ENCODE measurements around the gene NSUN7.
A peak's percentile ranks its signal among the peaks of the same experiment; 100 is the strongest.
"Not testable (repeated sequence)": the region's sequence is repeated elsewhere in the genome, so short reads cannot be mapped to it uniquely, and the experiment has no call there.

The NSUN7 gene

GRCh38 chr4:40749717-40750460 is at the start of gene NSUN7:
Gene NSUN7 (plus strand): TSS chr4:40749955. CDS start chr4:40750694, 739 bp downstream.
- peak within 1 kb of the TSS in 9 of 11 experiments; percentile 7 to 53 (median 28); a peak in 10 of 22 replicates for H3K27ac ChIP-seq
- peaks cover 15 to 49% (median 28%) of the 10 kb centered on the region in 11 experiments; a peak in 21 of 22 replicates for H3K9me3 ChIP-seq (replicated peaks in 1 of 11)
- H3K4me2 ChIP-seq, result peak within 1 kb of the TSS; percentile 80 to 99 (median 86)
- H3K36me3 ChIP-seq, result no peaks in the 10 kb centered on the region
- peaks cover 29 to 37% (median 33%) of the 10 kb centered on the region in 11 experiments for H3K27me3 ChIP-seq
- no peak for TF ChIP-seq Cebpa-rat (IDR thresholded peaks at IDR 0.05)
- peaks cover 5 to 14% (median 8%) of the 10 kb centered on the region in 10 experiments; a peak in 17 of 20 replicates for H3K4me1 ChIP-seq
- H3K4me3 ChIP-seq, result peak within 1 kb of the TSS; percentile 53 to 70 (median 59)
- no peaks in the 10 kb centered on the region for H4K20me1 ChIP-seq
- H3K9ac ChIP-seq, result peak within 1 kb of the TSS; percentile 37 to 78 (median 67); a peak in 21 of 22 replicates

GRCh38 chr4:40702137-40702799 is 47.5 kb upstream of the NSUN7 start:
- Histone ChIP-seq H3K4me2 (no peak overlapping the region), H3K36me3 (no peaks in the 10 kb centered on the region), H3K4me3 (no peak overlapping the region), H3K9me3 (replicated peaks in 1 of 11) (no peaks in the 10 kb centered on the region), H3K27me3 (no peaks in the 10 kb centered on the region), H4K20me1 (no peaks in the 10 kb centered on the region), H3K9ac (no peak overlapping the region), H3K4me1 (peaks cover 0 to 26% (median 11%) of the 10 kb centered on the region in 10 experiments; a peak in 9 of 20 replicates), H3K27ac (no peak overlapping the region)
- no peak for TF ChIP-seq Cebpa-rat (IDR thresholded peaks at IDR 0.05)

GRCh38 chr4:40702800-40703151 is 47.0 kb upstream of the NSUN7 start:
- Histone ChIP-seq H3K9ac (no peak overlapping the region), H3K4me3 (no peak overlapping the region), H3K4me2 (no peak overlapping the region), H3K4me1 (peaks cover 0 to 21% (median 11%) of the 10 kb centered on the region in 10 experiments; a peak in 9 of 20 replicates), H3K27me3 (no peaks in the 10 kb centered on the region), H3K27ac (no peak overlapping the region), H3K36me3 (no peaks in the 10 kb centered on the region), H3K9me3 (replicated peaks in 1 of 11) (no peaks in the 10 kb centered on the region), H4K20me1 (no peaks in the 10 kb centered on the region)
- no peak for TF ChIP-seq Cebpa-rat (IDR thresholded peaks at IDR 0.05)

- no peaks in the 10 kb centered on the region for H3K36me3 ChIP-seq
- H3K4me2 ChIP-seq, result peak overlapping the region in 2 of 11 experiments; percentile 32 to 41; a peak in 1 of 22 replicates
- H3K4me3 ChIP-seq, result no peak overlapping the region
- no peaks in the 10 kb centered on the region for H3K27me3 ChIP-seq
- H3K4me1 ChIP-seq, result peaks cover 0 to 19% (median 11%) of the 10 kb centered on the region in 10 experiments; a peak in 10 of 20 replicates
- H3K9ac ChIP-seq, result no peak overlapping the region
- peak in 1 of 11 experiments; percentile 42; a peak in 1 of 22 replicates for TF ChIP-seq Cebpa-rat (IDR thresholded peaks at IDR 0.05)
- H3K27ac ChIP-seq, result no peak overlapping the region
- H4K20me1 ChIP-seq, result no peaks in the 10 kb centered on the region
- peaks cover 0 to 2% (median 0%) of the 10 kb centered on the region in 11 experiments; a peak in 1 of 22 replicates for H3K9me3 ChIP-seq (replicated peaks in 1 of 11)
These were observed 45.7 kb upstream of the NSUN7 start for GRCh38 chr4:40704073-40704472.

- peak overlapping the region in 4 of 11 experiments; percentile 24 to 60 (median 40); a peak in 4 of 22 replicates for H3K9ac ChIP-seq
- no peaks in the 10 kb centered on the region for H4K20me1 ChIP-seq
- H3K4me2 ChIP-seq, result peak overlapping the region in 8 of 11 experiments; percentile 13 to 68 (median 59); a peak in 15 of 22 replicates
- no peaks in the 10 kb centered on the region for H3K27me3 ChIP-seq
- TF ChIP-seq Cebpa-rat (IDR thresholded peaks at IDR 0.05), result peak in 1 of 11 experiments; percentile 22; a peak in 1 of 22 replicates
- peak overlapping the region in 10 of 11 experiments; percentile 37 to 84 (median 68); a peak in 18 of 22 replicates for H3K27ac ChIP-seq
- H3K9me3 ChIP-seq (replicated peaks in 1 of 11), result peaks cover 0 to 9% (median 0%) of the 10 kb centered on the region in 11 experiments; a peak in 3 of 22 replicates
- no peaks in the 10 kb centered on the region for H3K36me3 ChIP-seq
- no peak overlapping the region for H3K4me3 ChIP-seq
- peaks cover 0 to 62% (median 24%) of the 10 kb centered on the region in 10 experiments; a peak in 13 of 20 replicates for H3K4me1 ChIP-seq
These were observed 39.1 kb upstream of the NSUN7 start for GRCh38 chr4:40710484-40711254.

GRCh38 chr4:40713001-40713400 is 36.8 kb upstream of the NSUN7 start:
- not testable (repeated sequence) for H3K36me3 ChIP-seq; H3K27me3 ChIP-seq; H3K9ac ChIP-seq; H4K20me1 ChIP-seq; H3K9me3 ChIP-seq (replicated peaks in 1 of 11); H3K4me3 ChIP-seq
- peak overlapping the region in 5 of 11 experiments; percentile 5 to 44 (median 29); a peak in 3 of 22 replicates for H3K27ac ChIP-seq
- H3K4me1 ChIP-seq, result peaks cover 0 to 86% (median 23%) of the 10 kb centered on the region in 10 experiments; a peak in 13 of 20 replicates
- H3K4me2 ChIP-seq, result peak overlapping the region in 3 of 11 experiments; percentile 17 to 42 (median 22); a peak in 4 of 22 replicates

- Histone ChIP-seq H3K4me2 (peak overlapping the region in 3 of 11 experiments; percentile 2 to 51 (median 44); a peak in 4 of 22 replicates), H3K9ac (no peak overlapping the region), H3K9me3 (replicated peaks in 1 of 11) (peaks cover 0 to 9% (median 0%) of the 10 kb centered on the region in 11 experiments; a peak in 3 of 22 replicates), H3K27ac (peak overlapping the region in 1 of 11 experiments; percentile 22; a peak in 1 of 22 replicates), H3K4me3 (no peak overlapping the region), H3K4me1 (peaks cover 0 to 94% (median 23%) of the 10 kb centered on the region in 10 experiments; a peak in 13 of 20 replicates), H3K36me3 (no peaks in the 10 kb centered on the region), H3K27me3 (no peaks in the 10 kb centered on the region), H4K20me1 (no peaks in the 10 kb centered on the region)
- no peak for TF ChIP-seq Cebpa-rat (IDR thresholded peaks at IDR 0.05)
These were observed 36.0 kb upstream of the NSUN7 start for GRCh38 chr4:40713798-40714197.

- Histone ChIP-seq H4K20me1 (no peaks in the 10 kb centered on the region), H3K36me3 (no peaks in the 10 kb centered on the region), H3K4me1 (peaks cover 9 to 94% (median 28%) of the 10 kb centered on the region in 10 experiments; a peak in 17 of 20 replicates), H3K4me2 (peak overlapping the region in 4 of 11 experiments; percentile 2 to 85 (median 72); a peak in 6 of 22 replicates), H3K27ac (peak overlapping the region in 5 of 11 experiments; percentile 1 to 98 (median 44); a peak in 7 of 22 replicates), H3K4me3 (no peak overlapping the region), H3K9ac (peak overlapping the region in 3 of 11 experiments; percentile 41 to 62 (median 53); a peak in 4 of 22 replicates), H3K9me3 (replicated peaks in 1 of 11) (no peaks in the 10 kb centered on the region), H3K27me3 (no peaks in the 10 kb centered on the region)
- TF ChIP-seq Cebpa-rat (IDR thresholded peaks at IDR 0.05), result no peak
These were observed 31.2 kb upstream of the NSUN7 start for GRCh38 chr4:40718586-40718985.
